ENCODE measurements around the gene DIPK1C. TPM values are rescaled to one million over a fixed set of nuclear protein-coding genes. Genes with fewer than 3 reads are reported as not detected.

Gene DIPK1C
- total RNA-seq, 1 experiment from 2014 or later: 0.26 TPM

DNA sequence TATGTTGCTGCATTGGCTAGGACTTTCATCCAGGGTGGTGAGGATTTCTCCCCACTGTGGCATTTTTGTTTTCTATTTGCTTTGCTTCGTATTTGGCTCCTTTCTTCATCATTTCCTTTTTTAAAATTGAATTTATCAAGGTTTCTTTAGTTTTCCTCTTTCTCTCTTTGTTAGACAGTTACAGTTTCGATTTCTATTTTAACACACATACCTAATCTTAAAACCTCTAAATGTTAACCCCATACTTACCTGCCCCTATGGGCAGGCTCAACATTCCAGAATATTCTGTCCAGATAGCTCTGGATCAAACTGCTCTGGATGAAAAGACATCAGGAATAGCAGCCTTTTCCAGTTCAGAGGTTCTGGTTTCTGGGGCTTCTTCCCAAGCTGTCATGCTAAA, 49.2 kb downstream of the DIPK1C start:
- in situ Hi-C loops (cut with HindIII; ENCODE audit: low pct_unique_long_range_greater_than_20kb, low sequenced_read_pairs): no loop called here

DNA sequence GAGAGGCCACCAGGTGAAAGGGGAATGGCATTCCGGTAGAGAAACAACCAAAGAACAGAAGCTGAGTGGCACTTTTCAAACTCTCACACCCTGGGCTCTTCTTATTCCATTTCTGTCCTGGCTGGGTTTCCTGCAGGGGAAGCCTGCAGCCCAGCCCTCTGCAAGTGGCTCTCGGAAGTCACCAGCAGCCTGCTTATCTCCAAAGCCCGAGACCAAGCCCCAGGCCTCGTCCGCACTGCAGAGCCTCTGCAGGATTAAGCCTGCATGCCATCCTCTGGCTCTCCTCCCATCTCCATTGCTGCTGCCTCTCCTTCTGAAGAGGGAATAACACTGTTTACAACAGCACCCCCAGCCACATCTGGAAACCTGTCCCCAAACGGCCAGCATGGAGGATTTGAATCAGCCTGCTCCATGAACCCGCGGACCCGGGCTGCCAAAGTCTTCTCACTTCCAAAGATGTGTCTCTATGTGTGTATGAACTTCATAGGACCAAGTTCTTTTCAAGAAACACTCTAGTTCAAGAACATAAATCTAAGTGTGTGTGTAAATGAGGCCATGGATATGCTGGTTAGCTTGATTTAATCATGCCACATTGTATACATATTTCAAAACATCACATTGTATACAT, 54.2 kb downstream of the DIPK1C start:
- ChIA-PET CTCF (no interaction called here), POLR2A (no interaction called here)
- no peak for DNase-seq (ENCODE audit: low read depth, low spot score)
- in situ Hi-C loops (cut with HindIII; ENCODE audit: low pct_unique_long_range_greater_than_20kb, low sequenced_read_pairs) (no loop called here), intact Hi-C loops (cut with micrococcal nuclease; ENCODE audit: unreplicated experiment) (no loop called here)
- Histone ChIP-seq H3K36me3 (ENCODE audit: control insufficient read depth, insufficient read depth, low read length) (no peaks in the 10 kb centered on the region), H3K9me3 (ENCODE audit: control insufficient read depth, insufficient read depth, low read depth, low read length) (no peaks in the 10 kb centered on the region), H3K27ac (ENCODE audit: low read length) (no peak overlapping the region), H3K4me1 (ENCODE audit: control insufficient read depth, insufficient read depth, low read length) (0 out of 2 replicates have a peak, but pooled peaks cover 2% of the 10 kb centered on the region), H3K27me3 (ENCODE audit: control insufficient read depth, insufficient read depth, low read length) (peaks cover 18% of the 10 kb centered on the region), H3K4me3 (ENCODE audit: low read depth in 2 of 2, low read length in 2 of 2) (no peak overlapping the region)
- TF ChIP-seq TCF7L2 (IDR thresholded peaks at IDR 0.05; ENCODE audit: low read depth, low read length) (no peak), SIN3A (IDR thresholded peaks at IDR 0.05; ENCODE audit: borderline replicate concordance, insufficient read depth, low read depth, low read length) (no peak), POLR2AphosphoS5 (IDR thresholded peaks at IDR 0.05; ENCODE audit: low read depth, low read length) (no peak)
- TF ChIP-seq, protein P1, sequence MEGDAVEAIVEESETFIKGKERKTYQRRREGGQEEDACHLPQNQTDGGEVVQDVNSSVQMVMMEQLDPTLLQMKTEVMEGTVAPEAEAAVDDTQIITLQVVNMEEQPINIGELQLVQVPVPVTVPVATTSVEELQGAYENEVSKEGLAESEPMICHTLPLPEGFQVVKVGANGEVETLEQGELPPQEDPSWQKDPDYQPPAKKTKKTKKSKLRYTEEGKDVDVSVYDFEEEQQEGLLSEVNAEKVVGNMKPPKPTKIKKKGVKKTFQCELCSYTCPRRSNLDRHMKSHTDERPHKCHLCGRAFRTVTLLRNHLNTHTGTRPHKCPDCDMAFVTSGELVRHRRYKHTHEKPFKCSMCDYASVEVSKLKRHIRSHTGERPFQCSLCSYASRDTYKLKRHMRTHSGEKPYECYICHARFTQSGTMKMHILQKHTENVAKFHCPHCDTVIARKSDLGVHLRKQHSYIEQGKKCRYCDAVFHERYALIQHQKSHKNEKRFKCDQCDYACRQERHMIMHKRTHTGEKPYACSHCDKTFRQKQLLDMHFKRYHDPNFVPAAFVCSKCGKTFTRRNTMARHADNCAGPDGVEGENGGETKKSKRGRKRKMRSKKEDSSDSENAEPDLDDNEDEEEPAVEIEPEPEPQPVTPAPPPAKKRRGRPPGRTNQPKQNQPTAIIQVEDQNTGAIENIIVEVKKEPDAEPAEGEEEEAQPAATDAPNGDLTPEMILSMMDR (IDR thresholded peaks at IDR 0.05): no peak
- TF ChIP-seq, protein P2, sequence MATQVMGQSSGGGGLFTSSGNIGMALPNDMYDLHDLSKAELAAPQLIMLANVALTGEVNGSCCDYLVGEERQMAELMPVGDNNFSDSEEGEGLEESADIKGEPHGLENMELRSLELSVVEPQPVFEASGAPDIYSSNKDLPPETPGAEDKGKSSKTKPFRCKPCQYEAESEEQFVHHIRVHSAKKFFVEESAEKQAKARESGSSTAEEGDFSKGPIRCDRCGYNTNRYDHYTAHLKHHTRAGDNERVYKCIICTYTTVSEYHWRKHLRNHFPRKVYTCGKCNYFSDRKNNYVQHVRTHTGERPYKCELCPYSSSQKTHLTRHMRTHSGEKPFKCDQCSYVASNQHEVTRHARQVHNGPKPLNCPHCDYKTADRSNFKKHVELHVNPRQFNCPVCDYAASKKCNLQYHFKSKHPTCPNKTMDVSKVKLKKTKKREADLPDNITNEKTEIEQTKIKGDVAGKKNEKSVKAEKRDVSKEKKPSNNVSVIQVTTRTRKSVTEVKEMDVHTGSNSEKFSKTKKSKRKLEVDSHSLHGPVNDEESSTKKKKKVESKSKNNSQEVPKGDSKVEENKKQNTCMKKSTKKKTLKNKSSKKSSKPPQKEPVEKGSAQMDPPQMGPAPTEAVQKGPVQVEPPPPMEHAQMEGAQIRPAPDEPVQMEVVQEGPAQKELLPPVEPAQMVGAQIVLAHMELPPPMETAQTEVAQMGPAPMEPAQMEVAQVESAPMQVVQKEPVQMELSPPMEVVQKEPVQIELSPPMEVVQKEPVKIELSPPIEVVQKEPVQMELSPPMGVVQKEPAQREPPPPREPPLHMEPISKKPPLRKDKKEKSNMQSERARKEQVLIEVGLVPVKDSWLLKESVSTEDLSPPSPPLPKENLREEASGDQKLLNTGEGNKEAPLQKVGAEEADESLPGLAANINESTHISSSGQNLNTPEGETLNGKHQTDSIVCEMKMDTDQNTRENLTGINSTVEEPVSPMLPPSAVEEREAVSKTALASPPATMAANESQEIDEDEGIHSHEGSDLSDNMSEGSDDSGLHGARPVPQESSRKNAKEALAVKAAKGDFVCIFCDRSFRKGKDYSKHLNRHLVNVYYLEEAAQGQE (IDR thresholded peaks at IDR 0.05; ENCODE audit: insufficient read depth in 1 of 2, low read depth in 2 of 2, low read length in 1 of 2): no peak
- BruUV-seq (replicated peaks): no TSS peak
- no peak for ATAC-seq

More for the DNA sequence above, 49.2 kb downstream of the DIPK1C start:
- Histone ChIP-seq H3K27ac (ENCODE audit: low read length) (no peak overlapping the region), H3K27me3 (ENCODE audit: control insufficient read depth, insufficient read depth, low read length) (peaks cover 20% of the 10 kb centered on the region), H3K4me1 (ENCODE audit: control insufficient read depth, insufficient read depth, low read length) (0 out of 2 replicates have a peak, but pooled peaks cover 5% of the 10 kb centered on the region), H3K9me3 (ENCODE audit: control insufficient read depth, insufficient read depth, low read depth, low read length) (no peaks in the 10 kb centered on the region), H3K4me3 (ENCODE audit: low read depth in 2 of 2, low read length in 2 of 2) (no peak overlapping the region), H3K36me3 (ENCODE audit: control insufficient read depth, insufficient read depth, low read length) (no peaks in the 10 kb centered on the region)
- no TSS peak for BruUV-seq (replicated peaks)
- ATAC-seq (no peak), DNase-seq (ENCODE audit: low read depth, low spot score) (no peak)
- TF ChIP-seq, protein P1 (IDR thresholded peaks at IDR 0.05): no peak
- TF ChIP-seq TCF7L2 (IDR thresholded peaks at IDR 0.05; ENCODE audit: low read depth, low read length) (no peak), SIN3A (IDR thresholded peaks at IDR 0.05; ENCODE audit: borderline replicate concordance, insufficient read depth, low read depth, low read length) (no peak)
- TF ChIP-seq, protein P2 (IDR thresholded peaks at IDR 0.05; ENCODE audit: insufficient read depth in 1 of 2, low read depth in 2 of 2, low read length in 1 of 2): no peak
- CTCF ChIA-PET: no interaction called here
- intact Hi-C loops (cut with micrococcal nuclease; ENCODE audit: unreplicated experiment): no loop called here
- POLR2A ChIA-PET: interaction anchor here (0.7 kb wide), 1 partner anchor 499 kb away, joined by 3 read pairs; no protein-coding TSS in a partner anchor

All from Panc1 (cell line).